ENCODE measurements around the gene CARNS1. TPM values are rescaled to one million over a fixed set of nuclear protein-coding genes. Genes with fewer than 3 reads are reported as not detected.
"Not testable (repeated sequence)": the region's sequence is repeated elsewhere in the genome, so short reads cannot be mapped to it uniquely, and the experiment has no call there.

Gene CARNS1
- total RNA-seq, 1 donor from 2014 or later: under 0.01 TPM

DNA sequence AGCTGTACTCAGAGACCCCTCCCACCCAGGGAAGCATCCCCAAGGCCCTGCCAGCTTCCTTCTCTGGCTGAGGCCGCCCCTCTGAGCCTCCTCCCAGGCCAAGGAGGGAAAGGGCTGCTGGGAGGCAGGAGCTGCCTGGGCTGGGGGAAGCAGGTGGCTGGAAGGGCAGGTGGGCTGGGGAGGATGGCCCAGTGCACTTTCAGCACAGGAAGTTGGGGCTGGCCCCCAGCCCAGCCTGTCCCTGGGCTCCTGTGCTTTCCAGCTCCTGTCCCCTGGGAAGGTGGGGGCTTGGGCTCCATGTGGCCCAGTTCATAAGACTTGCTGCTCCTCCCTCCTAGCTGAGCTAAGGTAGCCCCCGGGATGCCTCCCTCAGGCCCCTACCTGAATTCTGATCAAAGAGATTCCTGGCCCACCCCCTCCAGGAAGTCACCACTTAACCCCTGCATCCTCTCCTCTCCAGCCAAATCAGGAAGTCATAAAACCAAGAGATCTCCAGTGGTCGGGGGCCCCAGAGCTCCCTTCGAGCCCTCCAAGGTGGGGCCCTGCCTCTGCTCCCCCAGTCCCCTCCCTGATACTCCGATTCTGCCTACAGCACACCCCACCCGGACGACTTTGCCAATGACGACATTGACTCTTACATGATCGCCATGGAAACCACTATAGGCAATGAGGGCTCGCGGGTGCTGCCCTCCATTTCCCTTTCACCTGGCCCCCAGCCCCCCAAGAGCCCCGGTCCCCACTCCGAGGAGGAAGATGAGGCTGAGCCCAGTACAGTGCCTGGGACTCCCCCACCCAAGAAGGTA is 18.7 kb upstream of the CARNS1 start:
- FAIRE-seq: no peak

DNA sequence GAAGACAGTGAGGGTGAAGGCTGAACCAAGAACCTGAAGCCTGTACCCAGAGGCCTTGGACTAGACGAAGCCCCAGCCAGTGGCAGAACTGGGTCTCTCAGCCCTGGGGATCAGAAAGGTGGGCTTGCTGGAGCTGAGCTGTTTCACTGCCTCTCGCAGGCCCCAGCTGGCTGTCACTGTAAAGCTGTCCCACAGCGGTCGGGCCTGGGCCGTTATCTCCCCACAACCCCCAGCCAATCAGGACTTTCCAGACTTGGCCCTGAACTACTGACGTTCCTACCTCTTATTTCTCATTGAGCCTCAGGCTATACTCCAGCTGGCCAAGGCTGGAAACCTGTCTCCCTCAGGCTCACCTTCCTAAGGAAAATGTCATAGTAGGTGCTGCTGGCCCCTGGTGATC is 17.9 kb upstream of the CARNS1 start:
- DNase-seq (ENCODE audit: low spot score in 2 of 2): no peak
- no peak for FAIRE-seq

More for the DNA sequence above, 18.7 kb upstream of the CARNS1 start:
- no peak for DNase-seq (ENCODE audit: low spot score in 2 of 2)

DNA sequence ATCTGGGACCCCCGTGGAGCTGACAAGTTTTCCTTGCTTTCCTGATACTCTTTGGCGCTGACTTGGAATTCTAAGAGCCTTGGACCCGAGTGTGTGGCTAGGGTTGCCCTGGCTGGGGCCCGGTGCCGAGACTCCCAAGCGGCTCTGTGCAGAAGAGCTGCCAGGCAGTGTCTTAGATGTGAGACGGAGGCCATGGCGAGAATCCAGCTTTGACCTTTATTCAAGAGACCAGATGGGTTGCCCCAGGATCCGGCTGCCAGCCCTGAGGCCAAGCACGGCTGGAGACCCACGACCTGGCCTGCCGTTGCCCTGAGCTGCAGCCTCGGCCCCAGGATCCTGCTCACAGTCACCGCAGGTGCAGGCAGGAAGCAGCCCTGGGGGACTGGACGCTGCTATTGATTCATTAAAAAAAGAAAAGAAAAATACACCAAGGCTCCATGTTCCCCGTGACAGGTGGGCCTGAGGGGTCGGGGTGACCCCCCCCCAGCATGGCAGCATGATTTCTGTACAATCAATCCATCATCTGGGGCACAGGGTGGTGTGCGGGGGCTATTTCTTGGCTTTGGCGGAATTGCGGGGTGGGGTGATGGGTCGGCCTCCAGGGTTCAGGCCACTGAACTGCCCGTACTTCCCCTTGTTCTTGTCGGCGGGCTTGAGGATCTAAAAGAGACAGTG is 17.4 kb upstream of the CARNS1 start:
- DNase-seq (ENCODE audit: low spot score in 2 of 2) (no peak), FAIRE-seq (no peak)

DNA sequence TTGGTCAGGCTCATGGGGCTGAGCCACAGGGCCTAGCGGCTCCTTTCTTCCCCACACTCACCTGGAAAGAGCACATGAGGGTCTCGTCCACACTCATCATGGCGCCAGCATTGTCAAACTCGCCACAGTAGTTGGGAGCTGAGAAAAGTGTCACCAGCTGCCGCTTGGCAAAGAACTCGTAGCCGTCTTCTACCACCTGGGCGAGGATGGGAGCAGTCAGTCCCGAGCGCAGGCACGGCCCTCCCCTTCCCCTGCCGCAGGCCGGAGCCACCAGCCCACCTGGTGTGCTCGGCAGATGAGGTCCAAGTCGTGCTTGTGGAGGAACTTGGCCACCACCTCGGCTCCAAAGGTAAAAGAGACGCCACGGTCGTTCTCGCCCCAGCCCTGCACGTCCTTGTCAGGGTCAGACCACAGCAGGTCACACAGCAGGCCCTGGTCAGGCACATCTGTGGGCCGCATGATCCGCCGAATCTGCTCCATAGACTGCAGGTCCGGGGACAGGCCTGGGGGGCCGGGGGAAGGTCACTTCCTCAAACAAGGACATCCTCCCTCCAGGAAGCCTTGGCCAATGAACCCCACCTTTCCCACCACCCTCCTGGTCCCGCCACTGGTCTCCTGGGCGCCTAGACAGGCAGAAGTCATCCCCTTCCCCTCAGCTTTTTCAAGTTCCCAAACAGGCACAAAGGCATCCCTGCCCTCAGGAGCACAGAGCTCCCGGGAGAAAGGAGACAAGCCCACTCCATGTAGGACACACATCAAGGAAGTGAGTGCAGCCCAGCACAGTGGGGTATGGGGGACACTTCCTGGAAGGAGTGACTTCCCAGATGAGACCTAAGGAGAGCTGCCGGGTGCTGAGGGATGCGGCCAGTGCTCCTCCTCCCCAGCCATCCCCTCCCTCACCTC is 16.6 kb upstream of the CARNS1 start:
- DNase-seq (ENCODE audit: low spot score in 2 of 2) (no peak), FAIRE-seq (no peak)

DNA sequence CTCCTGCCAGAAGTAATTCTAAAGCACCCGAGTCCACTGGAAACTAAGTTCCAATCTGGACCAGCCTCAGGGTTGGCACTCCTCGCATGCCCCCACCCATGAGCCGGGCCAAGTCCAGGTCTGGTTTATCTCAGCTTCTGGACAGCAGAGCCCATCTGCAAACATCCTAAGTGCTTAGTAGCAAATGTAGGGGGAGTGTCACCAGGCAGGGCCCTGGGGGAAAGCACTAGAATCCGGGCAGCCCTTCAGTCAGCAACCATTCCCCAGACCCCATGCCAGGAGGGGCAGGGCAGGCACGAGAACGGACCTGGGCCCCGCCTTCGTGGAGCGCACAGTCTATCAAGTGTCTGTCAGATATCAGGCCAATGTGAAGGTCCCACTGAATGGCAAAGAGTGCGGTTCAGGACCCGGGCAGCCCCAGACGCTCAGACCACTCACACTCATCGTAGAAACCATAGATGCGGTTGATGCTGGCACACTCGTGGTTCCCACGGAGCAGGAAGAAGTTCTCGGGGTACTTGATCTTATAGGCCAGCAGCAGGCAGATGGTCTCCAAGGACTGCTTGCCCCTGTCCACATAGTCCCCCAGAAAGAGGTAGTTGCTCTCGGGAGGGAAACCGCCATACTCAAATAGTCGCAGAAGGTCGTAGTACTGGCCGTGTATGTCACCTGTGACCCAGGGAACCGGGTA is 15.1 kb upstream of the CARNS1 start:
- DNase-seq (ENCODE audit: low spot score in 2 of 2): no peak
- FAIRE-seq: no peak

DNA sequence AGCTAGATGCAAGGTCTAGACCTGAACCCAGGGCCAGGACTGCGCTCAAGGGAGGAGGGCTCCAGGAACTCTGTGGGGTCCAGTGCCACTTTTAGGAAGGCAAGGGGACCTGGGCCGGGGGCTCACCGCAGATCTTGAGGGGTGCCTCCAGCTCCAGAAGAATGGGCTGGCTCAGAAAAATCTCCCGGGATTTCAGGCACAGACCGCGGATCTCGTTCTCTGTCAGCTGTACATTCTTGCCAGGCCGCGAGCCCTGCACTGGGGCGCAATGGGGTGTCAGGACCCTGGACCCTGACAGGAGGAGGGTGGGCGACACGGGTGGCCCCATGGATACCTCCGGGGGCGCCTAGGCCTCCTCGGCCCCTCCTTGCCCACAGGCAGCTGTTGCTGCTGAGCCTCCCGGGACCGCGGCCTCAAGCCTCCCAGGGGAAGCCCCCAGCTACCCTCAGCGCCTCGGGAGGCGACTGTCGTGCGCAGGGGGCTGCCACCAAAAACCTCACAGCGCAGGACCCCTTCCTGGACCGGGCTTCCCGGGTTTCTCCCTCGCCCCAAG is 14.5 kb upstream of the CARNS1 start:
- FAIRE-seq: no peak
- DNase-seq (ENCODE audit: low spot score in 2 of 2): no peak

DNA sequence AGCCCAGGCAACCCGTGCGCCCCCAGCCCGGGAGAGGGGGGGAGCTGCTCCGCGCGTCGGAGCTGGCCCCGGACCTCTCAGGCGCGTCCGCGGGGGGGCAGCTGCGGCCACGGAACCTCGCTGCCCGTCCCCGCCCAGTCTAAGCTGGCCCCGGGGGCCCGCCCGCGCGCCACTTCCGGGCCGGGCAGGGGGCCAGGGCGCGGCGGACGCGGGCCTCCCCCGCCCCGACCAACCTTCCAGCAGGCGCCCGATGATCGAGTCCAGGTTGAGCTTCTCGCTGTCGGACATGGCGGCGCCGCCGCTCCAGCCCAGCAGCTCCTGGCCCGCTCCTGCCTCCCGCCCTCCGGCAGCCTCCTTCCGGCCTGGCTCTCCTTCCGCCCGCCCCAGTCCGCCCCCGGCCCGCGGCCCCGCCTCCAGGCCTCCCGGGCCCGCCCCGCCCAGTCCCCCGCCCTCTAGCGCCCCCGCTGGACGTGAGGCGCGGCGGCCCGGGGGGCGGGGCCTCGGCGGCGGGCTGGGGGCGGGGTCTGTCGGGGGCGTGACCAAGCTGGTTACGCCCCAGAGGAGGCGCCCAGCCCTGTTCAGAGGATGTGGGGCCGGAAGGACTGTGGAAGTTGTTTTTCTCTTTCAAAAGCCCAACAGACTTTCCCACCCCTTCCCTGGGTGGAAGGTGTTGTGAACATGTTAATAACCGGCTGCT is 13.8 kb upstream of the CARNS1 start, which contains the start of gene PPP1CA:
PPP1CA (minus strand) TSS at position 364 of the 697 bp plus-strand sequence; CDS start at position 288, 76 bp downstream.
- FAIRE-seq: no peak
- DNase-seq (ENCODE audit: low spot score in 2 of 2): peak; percentile 99 to 100

DNA sequence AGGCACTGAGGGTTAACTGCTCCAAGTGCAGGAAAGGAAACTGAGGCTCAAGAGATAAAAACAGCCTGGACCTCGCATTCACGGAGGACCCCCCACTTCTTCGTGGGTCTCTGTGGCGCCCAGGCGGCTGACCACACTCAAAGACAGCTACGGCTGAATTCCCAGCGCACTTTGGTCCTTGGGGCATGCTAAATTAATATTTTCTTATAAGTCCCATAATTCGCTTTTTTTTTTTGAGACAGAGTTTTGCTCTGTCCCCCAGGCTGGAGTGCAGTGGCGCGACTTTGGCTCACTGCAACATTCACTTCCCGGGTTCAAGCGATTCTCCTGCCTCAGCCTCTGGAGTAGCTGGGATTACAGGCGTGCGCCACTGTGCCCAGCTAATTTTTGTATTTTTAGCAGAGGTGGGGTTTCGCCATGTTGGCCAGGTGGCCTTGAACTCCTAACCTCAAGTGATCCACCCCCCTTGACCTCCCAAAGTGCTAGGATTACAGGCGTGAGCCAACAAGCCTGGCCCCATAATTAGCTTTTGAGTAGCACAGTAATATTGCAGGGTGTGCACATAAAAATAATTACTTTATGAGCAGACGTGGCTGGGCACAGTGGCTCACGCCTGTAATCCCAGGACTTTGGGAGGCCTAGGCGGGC is 13.2 kb upstream of the CARNS1 start:
- not testable (repeated sequence) for DNase-seq (ENCODE audit: low spot score in 2 of 2); FAIRE-seq

DNA sequence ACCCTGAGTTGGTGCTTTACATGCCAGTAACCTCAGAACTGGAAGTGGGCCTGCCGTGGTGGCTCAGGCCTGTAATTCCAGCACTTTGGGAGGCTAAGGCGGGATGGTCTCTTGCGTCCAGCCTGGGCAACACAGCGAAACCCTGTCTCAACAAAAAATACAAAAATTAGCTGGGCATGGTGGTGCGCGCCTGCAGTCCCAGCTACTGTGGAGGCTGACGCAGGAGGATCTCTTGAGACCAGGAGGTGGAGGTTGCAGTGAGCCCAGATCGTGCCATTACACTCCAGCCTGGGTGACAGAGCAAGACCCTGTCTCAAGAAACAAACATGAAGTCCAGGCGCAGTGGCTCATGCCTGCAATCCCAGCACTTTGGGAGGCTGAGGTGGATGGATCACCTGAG is 12.4 kb upstream of the CARNS1 start:
- not testable (repeated sequence) for FAIRE-seq; DNase-seq (ENCODE audit: low spot score in 2 of 2)

DNA sequence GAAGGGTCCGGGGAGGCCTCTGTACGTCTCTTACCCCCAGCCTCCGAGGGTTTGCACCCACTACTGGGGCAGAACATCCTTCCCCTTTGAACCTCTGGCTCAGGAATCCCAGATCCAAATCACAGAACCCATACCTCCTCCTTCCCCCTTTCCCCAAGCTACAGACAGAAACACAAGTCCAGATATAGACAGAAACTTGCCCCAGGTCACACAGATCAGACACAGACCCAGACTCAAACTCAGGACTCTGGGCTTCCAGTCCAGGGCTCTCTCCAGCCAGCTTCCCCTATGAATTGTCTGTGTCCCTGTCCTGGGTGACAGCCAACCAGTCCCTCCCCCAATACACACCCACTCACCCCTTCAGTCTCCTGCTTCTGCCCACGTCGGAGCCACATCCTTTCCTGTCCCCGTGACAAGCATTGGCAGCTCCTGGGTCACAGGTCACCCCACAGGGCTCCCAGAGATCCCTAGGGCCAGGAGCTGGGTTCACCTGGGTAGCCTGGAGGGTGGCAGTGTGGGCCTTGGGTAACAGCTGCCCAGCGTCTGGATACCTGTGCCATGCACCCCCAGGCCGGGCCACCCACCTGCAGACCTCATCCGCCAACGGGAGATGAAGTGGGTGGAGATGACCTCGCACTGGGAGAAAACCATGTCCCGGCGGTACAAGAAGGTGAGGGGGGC is 10.8 kb upstream of the CARNS1 start:
- DNase-seq (ENCODE audit: low spot score in 2 of 2): no peak
- FAIRE-seq: no peak

DNA sequence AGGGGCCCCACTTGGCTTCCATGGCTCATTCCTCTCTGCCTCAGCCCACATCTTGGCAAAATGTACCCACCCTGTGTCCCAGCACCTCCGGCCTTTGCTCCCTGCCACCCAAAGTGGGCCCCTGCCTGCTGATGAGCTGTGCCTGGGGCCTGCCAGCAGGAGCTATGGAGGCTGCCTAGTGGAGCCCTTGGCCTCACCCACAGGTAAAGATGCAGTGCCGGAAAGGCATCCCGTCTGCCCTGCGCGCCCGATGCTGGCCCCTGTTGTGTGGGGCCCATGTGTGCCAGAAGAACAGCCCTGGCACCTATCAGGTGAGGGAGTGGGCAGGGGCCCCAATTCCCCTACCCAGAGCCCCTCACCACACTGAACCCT is 10.3 kb upstream of the CARNS1 start:
- no peak for FAIRE-seq
- no peak for DNase-seq (ENCODE audit: low spot score in 2 of 2)

DNA sequence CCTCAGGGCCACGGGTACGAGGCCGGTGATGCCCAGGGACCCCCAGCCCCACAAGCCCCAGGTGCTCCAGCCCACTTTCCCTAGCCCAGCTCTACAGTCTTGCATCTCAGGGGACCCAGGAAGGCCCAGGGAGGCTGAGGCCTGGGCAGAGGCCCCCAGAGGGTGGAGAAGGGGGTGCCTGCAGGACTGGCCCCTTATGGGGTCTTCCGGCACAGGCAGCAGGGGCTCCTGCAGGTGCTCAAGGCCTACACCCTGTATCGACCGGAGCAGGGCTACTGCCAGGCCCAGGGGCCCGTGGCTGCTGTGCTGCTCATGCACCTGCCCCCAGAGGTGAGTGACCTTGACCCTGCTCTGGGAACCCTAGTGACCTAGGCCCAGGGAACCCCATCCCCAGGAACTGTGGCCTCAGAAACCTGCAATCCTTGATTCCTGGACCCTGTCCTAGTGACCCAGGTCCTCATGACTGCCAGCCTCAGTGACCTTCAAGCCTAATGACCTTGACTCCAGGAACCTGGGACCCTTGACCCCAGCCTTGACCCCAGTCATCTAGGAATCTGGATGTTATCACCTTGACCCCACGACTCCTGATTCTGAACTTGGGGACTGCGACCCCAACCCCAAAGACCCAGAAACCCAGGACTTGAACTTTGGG is 9.7 kb upstream of the CARNS1 start:
- FAIRE-seq (no peak), DNase-seq (ENCODE audit: low spot score in 2 of 2) (no peak)

DNA sequence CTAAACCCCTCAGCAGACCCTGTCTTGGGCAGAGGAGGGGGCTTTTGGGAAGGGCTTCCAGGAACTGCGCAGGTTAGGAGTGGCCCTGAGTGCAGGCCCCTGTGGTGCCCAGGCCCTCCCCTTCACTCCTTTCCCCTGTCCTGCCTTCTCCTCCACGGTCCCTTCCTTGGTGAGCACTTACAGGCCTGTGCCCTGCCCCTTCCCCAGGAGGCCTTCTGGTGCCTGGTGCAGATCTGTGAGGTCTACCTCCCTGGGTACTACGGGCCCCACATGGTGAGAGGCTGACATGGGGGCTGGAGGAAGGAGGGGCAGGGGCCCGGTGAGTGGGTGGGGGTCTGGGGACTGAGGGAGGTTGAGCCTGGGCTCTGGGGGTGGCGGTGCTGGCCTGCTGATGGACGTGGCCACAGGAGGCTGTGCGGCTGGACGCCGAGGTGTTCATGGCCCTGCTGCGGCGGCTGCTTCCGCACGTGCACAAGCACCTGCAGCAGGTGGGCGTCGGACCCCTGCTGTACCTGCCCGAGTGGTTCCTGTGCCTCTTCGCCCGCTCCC is 9.0 kb upstream of the CARNS1 start:
- no peak for FAIRE-seq

DNA sequence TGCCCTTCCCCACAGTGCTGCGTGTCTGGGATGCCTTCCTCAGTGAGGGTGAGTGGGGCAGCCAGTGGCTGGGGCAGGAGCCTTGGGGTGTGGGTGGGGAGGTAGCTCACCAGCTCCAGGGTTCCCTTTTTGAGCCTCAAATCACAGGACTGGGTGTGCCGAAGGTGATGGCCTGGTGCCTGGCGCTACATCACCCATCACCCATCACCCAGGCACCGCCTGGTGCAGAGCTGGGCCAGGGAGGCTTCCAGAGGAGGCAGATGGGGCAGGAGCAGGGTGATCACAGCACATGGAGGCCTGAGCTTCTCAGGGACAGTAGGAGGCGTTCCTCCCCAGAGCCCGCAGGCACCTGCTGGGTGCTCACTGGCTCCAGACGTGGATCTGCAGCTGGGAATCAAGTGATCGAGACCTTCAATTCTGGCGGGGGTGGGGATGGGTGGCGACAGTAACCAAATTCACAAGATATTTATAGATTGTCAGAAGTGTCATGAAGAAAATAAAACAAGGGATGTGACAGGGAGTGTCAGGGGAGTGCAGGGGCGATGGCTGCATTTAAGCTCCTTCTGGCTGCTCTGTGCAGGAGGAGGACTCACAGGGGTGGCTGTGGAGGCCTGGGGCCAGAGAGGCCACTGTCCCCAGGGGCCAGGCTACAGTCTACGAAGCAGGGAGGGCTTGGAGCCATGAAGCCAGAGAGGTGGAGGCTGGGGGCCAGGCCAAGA is 8.3 kb upstream of the CARNS1 start:
- no peak for FAIRE-seq
- peak; percentile 71 to 76 for DNase-seq (ENCODE audit: low spot score in 2 of 2)

More for the DNA sequence above, 9.0 kb upstream of the CARNS1 start:
- DNase-seq (ENCODE audit: low spot score in 2 of 2): no peak

DNA sequence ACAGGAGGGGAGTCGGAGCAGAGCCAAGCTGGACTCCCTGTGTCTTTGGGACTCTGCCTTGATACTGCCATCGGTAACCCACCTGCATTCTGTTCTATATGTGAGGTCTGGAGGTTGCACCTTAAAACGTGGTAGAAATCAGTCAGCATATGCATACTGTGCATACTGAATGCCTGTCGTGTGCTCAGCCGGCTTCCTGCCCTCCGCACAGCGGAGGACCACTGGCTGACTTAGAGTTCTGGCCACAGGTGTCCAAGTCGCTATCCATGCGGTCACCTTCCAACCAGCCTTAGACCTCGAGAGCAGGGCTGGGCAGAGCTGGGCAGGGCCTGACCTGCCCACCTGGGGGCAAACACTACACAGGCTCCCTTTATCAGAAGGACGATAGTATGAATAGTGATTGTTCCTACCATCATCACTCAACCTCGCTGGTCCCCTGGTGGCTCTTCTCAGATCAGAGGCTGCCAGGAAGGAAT is 7.8 kb upstream of the CARNS1 start:
- no peak for DNase-seq (ENCODE audit: low spot score in 2 of 2)
- no peak for FAIRE-seq

DNA sequence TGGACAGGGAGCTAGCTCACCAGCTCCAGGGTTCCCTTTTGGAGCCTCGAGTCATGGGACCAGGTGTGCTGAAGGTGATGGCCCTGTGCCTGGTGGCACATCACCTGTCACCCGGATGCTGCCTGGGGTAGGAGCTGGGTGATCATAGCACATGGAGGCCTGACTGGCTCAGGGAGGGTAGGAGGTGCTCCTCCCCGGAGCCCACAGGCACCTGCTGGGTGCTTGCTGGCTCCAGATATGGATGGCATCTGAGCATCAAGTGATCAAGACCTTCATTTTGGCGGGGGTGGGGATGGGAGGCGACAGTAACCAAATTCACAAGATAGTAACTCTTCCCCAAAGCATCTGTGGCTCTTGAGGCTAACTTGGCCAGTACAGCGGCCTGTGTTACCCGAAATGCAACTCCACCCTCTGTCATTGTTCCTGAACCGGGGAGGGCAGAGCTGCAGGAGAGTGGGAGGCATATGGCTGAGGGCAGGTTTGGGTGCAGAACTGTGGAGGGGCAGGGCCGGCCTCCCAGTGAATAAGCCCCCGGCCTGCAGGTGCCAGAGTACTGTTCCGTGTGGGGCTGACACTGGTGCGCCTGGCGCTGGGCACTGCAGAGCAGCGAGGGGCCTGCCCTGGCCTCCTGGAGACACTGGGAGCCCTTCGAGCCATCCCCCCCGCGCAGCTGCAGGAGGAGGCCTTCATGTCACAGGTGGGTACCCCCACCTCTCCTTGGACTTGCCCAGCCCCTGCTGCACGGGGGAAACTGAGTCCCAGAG is 6.9 kb upstream of the CARNS1 start:
- DNase-seq (ENCODE audit: low spot score in 2 of 2) (no peak), FAIRE-seq (no peak)

Measured in frontal cortex (tissue), 4 donors.